CD4-positive, alpha-beta T cell treated with Interleukin-1 beta for 1 hour (primary cell): Measurements from ENCODE around the gene SPRR2G.
"Not testable (repeated sequence)": the region's sequence is repeated elsewhere in the genome, so short reads cannot be mapped to it uniquely, and the experiment has no call there.

ENCODE experiments used
- DNase-seq, 2 donors: peaks; one replicate each; pipeline ENCODE4 v3.0.0-alpha.2; 2020 to 2022

SPRR2G gene

GRCh38 chr1:153150846-153151245, at the start of gene SPRR2G:
Gene SPRR2G, minus strand, starts transcription at chr1:153150890. Its CDS starts 780 bp downstream, at chr1:153150110.
- no peak for DNase-seq

- DNase-seq, result no peak
Observed at GRCh38 chr1:153195216-153195615, 44.5 kb upstream of the SPRR2G start.

GRCh38 chr1:153194331-153195050, 43.8 kb upstream of the SPRR2G start:
- no peak for DNase-seq

GRCh38 chr1:153192697-153193096, 42.0 kb upstream of the SPRR2G start:
- DNase-seq, result no peak

- no peak for DNase-seq
Observed at GRCh38 chr1:153190373-153190772, 39.7 kb upstream of the SPRR2G start.

- DNase-seq, result not testable (repeated sequence)
Observed at GRCh38 chr1:153188301-153188700, 37.6 kb upstream of the SPRR2G start.

GRCh38 chr1:153180556-153180955, 29.9 kb upstream of the SPRR2G start:
- DNase-seq, result no peak

- DNase-seq, result no peak
Observed at GRCh38 chr1:153178922-153179321, 28.2 kb upstream of the SPRR2G start.

- no peak for DNase-seq
Observed at GRCh38 chr1:153174624-153175023, 23.9 kb upstream of the SPRR2G start.

GRCh38 chr1:153168686-153169085, 18.0 kb upstream of the SPRR2G start:
- DNase-seq, result no peak

- no peak for DNase-seq
Observed at GRCh38 chr1:153155541-153155940, 4.9 kb upstream of the SPRR2G start.

GRCh38 chr1:153152481-153152880, 1.8 kb upstream of the SPRR2G start:
- DNase-seq, result no peak

GRCh38 chr1:153141377-153141776, 9.3 kb downstream of the SPRR2G start:
- DNase-seq, result no peak

GRCh38 chr1:153140484-153140883, 10.2 kb downstream of the SPRR2G start:
- no peak for DNase-seq

- DNase-seq, result no peak
Observed at GRCh38 chr1:153133743-153134142, 16.9 kb downstream of the SPRR2G start.

- no peak for DNase-seq
Observed at GRCh38 chr1:153133267-153133666, 17.4 kb downstream of the SPRR2G start.

GRCh38 chr1:153128688-153129087, 22.0 kb downstream of the SPRR2G start:
- not testable (repeated sequence) for DNase-seq

GRCh38 chr1:153127296-153127695, 23.4 kb downstream of the SPRR2G start:
- no peak for DNase-seq

- DNase-seq, result no peak
Observed at GRCh38 chr1:153125536-153125935, 25.2 kb downstream of the SPRR2G start.

- DNase-seq, result not testable (repeated sequence)
Observed at GRCh38 chr1:153123793-153124192, 26.9 kb downstream of the SPRR2G start.

- no peak for DNase-seq
Observed at GRCh38 chr1:153122831-153123421, 27.8 kb downstream of the SPRR2G start.

GRCh38 chr1:153120945-153121344, 29.7 kb downstream of the SPRR2G start:
- DNase-seq, result no peak

- no peak for DNase-seq
Observed at GRCh38 chr1:153119491-153119971, 31.2 kb downstream of the SPRR2G start.

- not testable (repeated sequence) for DNase-seq
Observed at GRCh38 chr1:153115264-153115663, 35.4 kb downstream of the SPRR2G start.

- DNase-seq, result no peak
Observed at GRCh38 chr1:153113416-153113815, 37.3 kb downstream of the SPRR2G start, which contains the start of gene SPRR2F. Gene SPRR2F, minus strand, starts transcription at chr1:153113516. Its CDS starts 783 bp downstream, at chr1:153112733.
